H1 (cell line): ENCODE results near the gene CALD1. TPM values are rescaled to one million over a fixed set of nuclear protein-coding genes. Genes with fewer than 3 reads are reported as not detected.

Source experiments
- CTCF ChIA-PET: fragments of 300-600 bp; sonication (Branson Sonifier 250); formaldehyde crosslinking; loops from one replicate; lab custom pipeline; 2021; ENCODE audit not compliant: partially characterized antibody; lab: Charles Lee
- POLR2A ChIA-PET: fragments of 300-600 bp; sonication (Branson Sonifier 250); formaldehyde crosslinking; loops from one replicate; lab custom pipeline; 2021; ENCODE audit warnings: inconsistent platforms; ENCODE audit not compliant: partially characterized antibody; lab: Charles Lee
- DNase-seq, 2 experiments: peaks; one replicate each; pipeline versions ENCODE4 v3.0.0 to v3.0.0-alpha.2; 2010 to 2022; ENCODE audit warnings: low spot score in 2 of 2, low read depth in 1 of 2, mixed read lengths in 1 of 2
- FAIRE-seq: peaks from 2 replicates; lab custom pipeline; 2011; peaks lifted over from hg19 to GRCh38; lab: Jason Lieb, UNC
- H2AFZ ChIP-seq: 2 replicates; pipeline ENCODE4 v1.8.1; 2012; ENCODE audit warnings: low read length, inconsistent platforms
- H2AK5ac ChIP-seq: 2 replicates; pipeline ENCODE4 v1.6.1; 2013; ENCODE audit warnings: low read depth, low read length
- H2BK120ac ChIP-seq: replicated peaks from 2 replicates; pipeline ENCODE3; 2013; ENCODE audit warnings: low read depth, low read length, inconsistent platforms
- H2BK12ac ChIP-seq: 2 replicates; pipeline ENCODE4 v1.6.1; 2013; ENCODE audit warnings: low read depth, low read length
- H2BK15ac ChIP-seq: 2 replicates; pipeline ENCODE4 v1.6.1; 2013; ENCODE audit warnings: low read length
- H2BK20ac ChIP-seq: 2 replicates; pipeline ENCODE4 v1.6.1; 2013; ENCODE audit warnings: low read length
- H2BK5ac ChIP-seq: 2 replicates; pipeline ENCODE4 v1.6.1; 2013; ENCODE audit warnings: low read depth, low read length
- H3K14ac ChIP-seq: 2 replicates; pipeline ENCODE4 v1.6.1; 2013; ENCODE audit warnings: inconsistent platforms; ENCODE audit not compliant: insufficient read length
- H3K18ac ChIP-seq: 2 replicates; pipeline ENCODE4 v1.6.1; 2013; ENCODE audit warnings: low read length; ENCODE audit errors: extremely low read depth
- H3K23ac ChIP-seq: 2 replicates; pipeline ENCODE4 v1.6.1; 2013; ENCODE audit warnings: inconsistent platforms; ENCODE audit not compliant: insufficient read length
- H3K23me2 ChIP-seq: 2 replicates; pipeline ENCODE4 v1.6.1; 2013; ENCODE audit warnings: low read depth, low read length
- H3K27ac ChIP-seq: 2 replicates; pipeline ENCODE4 v1.6.1; 2011; ENCODE audit warnings: low read depth, low read length, inconsistent platforms
- H3K27me3 ChIP-seq, 4 experiments: replicated peaks in 1 of 4; 1 replicate in 1 of 4; 2 replicates in 3 of 4; pipeline versions ENCODE4 v1.6.1 to v1.8.1; 2011 to 2013; ENCODE audit warnings: low read length in 3 of 4, mild to moderate bottlenecking in 3 of 4, inconsistent platforms in 2 of 4, mixed read lengths in 2 of 4, moderate library complexity in 1 of 4; ENCODE audit not compliant: control insufficient read depth in 3 of 4, insufficient read depth in 3 of 4; ENCODE audit errors: extremely low read depth in 1 of 4
- H3K36me3 ChIP-seq, 4 experiments: 2 replicates each; pipeline versions ENCODE4 v1.6.1 to v1.8.1; 2011 to 2013; ENCODE audit warnings: mild to moderate bottlenecking in 4 of 4, low read length in 3 of 4, moderate library complexity in 2 of 4, control low read depth in 1 of 4, inconsistent platforms in 1 of 4; ENCODE audit not compliant: insufficient read depth in 4 of 4, control insufficient read depth in 2 of 4
- H3K4ac ChIP-seq: replicated peaks from 2 replicates; pipeline ENCODE3; 2013; ENCODE audit warnings: low read length, low read depth, mixed read lengths, inconsistent platforms; ENCODE audit not compliant: insufficient read length
- H3K4me1 ChIP-seq, 4 experiments: replicated peaks in 1 of 4; 1 replicate in 1 of 4; 2 replicates in 3 of 4; pipeline versions ENCODE4 v1.6.1 to v1.8.1; 2011 to 2013; ENCODE audit warnings: low read length in 3 of 4, inconsistent platforms in 2 of 4, mixed read lengths in 1 of 4; ENCODE audit not compliant: insufficient read depth in 4 of 4, control insufficient read depth in 3 of 4
- H3K4me2 ChIP-seq, 2 experiments: 2 replicates each; pipeline versions ENCODE4 v1.6.1 to v1.8.1; 2011 to 2013; ENCODE audit warnings: low read depth in 2 of 2, low read length in 2 of 2, control low read depth in 1 of 2, inconsistent platforms in 1 of 2, mild to moderate bottlenecking in 1 of 2; ENCODE audit not compliant: insufficient read depth in 1 of 2
- H3K4me3 ChIP-seq, 4 experiments: fragments of 200-600, 300-600 bp in 1 of 4; sonication (generic), shearing (Covaris generic), sonication (Bioruptor Twin) in 1 of 4; 2 replicates each; pipeline versions ENCODE4 v1.5.1 to v1.8.1; 2011 to 2016; ENCODE audit warnings: low read length in 4 of 4, low read depth in 3 of 4, control low read depth in 2 of 4, inconsistent platforms in 2 of 4, mild to moderate bottlenecking in 2 of 4, mixed read lengths in 1 of 4, moderate library complexity in 1 of 4; ENCODE audit not compliant: insufficient read depth in 2 of 4; ENCODE audit errors: extremely low read depth in 1 of 4
- H3K56ac ChIP-seq: replicated peaks from 2 replicates; pipeline ENCODE3; 2013; ENCODE audit warnings: low read depth, mild to moderate bottlenecking, mixed read lengths, low read length, inconsistent platforms; ENCODE audit not compliant: insufficient read length
- H3K79me1 ChIP-seq: 2 replicates; pipeline ENCODE4 v1.6.1; 2013; ENCODE audit warnings: low read depth, low read length, control low read depth
- H3K79me2 ChIP-seq, 2 experiments: 2 replicates each; pipeline versions ENCODE4 v1.6.1 to v1.8.1; 2012 to 2013; ENCODE audit warnings: low read length in 2 of 2, mild to moderate bottlenecking in 2 of 2, inconsistent platforms in 1 of 2; ENCODE audit not compliant: insufficient read depth in 2 of 2, control insufficient read depth in 1 of 2
- H3K9ac ChIP-seq, 4 experiments: replicated peaks in 1 of 4; 1 replicate in 1 of 4; 2 replicates in 3 of 4; pipeline versions ENCODE4 v1.6.1 to v1.8.1; 2011 to 2013; ENCODE audit warnings: low read depth in 3 of 4, low read length in 3 of 4, control low read depth in 2 of 4, mild to moderate bottlenecking in 2 of 4, moderate library complexity in 2 of 4, inconsistent platforms in 1 of 4; ENCODE audit errors: extremely low read depth in 1 of 4
- H3K9me3 ChIP-seq, 2 experiments: 2 replicates each; pipeline versions ENCODE4 v1.6.1 to v1.8.1; 2012 to 2013; ENCODE audit warnings: mild to moderate bottlenecking in 2 of 2, moderate library complexity in 2 of 2, control low read depth in 1 of 2, inconsistent platforms in 1 of 2, low read depth in 1 of 2, low read length in 1 of 2, mixed read lengths in 1 of 2; ENCODE audit not compliant: insufficient read depth in 2 of 2
- H4K20me1 ChIP-seq, 2 experiments: replicated peaks in 1 of 2; 2 replicates each; pipeline versions ENCODE3 to v1.8.1; 2011 to 2013; ENCODE audit warnings: inconsistent platforms in 2 of 2, low read length in 2 of 2, mild to moderate bottlenecking in 1 of 2; ENCODE audit not compliant: insufficient read depth in 2 of 2, control insufficient read depth in 1 of 2
- H4K5ac ChIP-seq: 2 replicates; pipeline ENCODE4 v1.6.1; 2013; ENCODE audit warnings: low read length, low read depth, mixed read lengths, inconsistent platforms; ENCODE audit not compliant: insufficient read length
- H4K8ac ChIP-seq: 2 replicates; pipeline ENCODE4 v1.8.0; 2013; ENCODE audit warnings: mild to moderate bottlenecking, moderate library complexity, low read length, inconsistent platforms; ENCODE audit not compliant: insufficient read depth; ENCODE audit errors: extremely low read depth
- H4K91ac ChIP-seq: replicated peaks from 2 replicates; pipeline ENCODE3; 2013; ENCODE audit warnings: low read length, mixed read lengths, inconsistent platforms; ENCODE audit not compliant: insufficient read length
- CREB1 ChIP-seq: IDR thresholded peaks from 2 replicates; pipeline ENCODE4 v1.6.1; 2012; ENCODE audit warnings: inconsistent platforms
- EGR1 ChIP-seq: IDR thresholded peaks from 2 replicates; pipeline ENCODE4 v1.6.1; 2011; ENCODE audit warnings: low read depth, low read length, borderline replicate concordance
- KDM1A ChIP-seq: fragments of 200-600, 300-600 bp; sonication (generic); IDR thresholded peaks from 2 replicates; pipeline ENCODE4 v1.7.1; 2016; ENCODE audit warnings: mild to moderate bottlenecking, low read length, borderline replicate concordance
- POU5F1 ChIP-seq: IDR thresholded peaks from 2 replicates; pipeline ENCODE4 v1.6.1; 2011; ENCODE audit warnings: low read depth, mild to moderate bottlenecking, low read length, moderate library complexity
- RBBP5 ChIP-seq: IDR thresholded peaks from 2 replicates; pipeline ENCODE4 v1.7.1; 2012; ENCODE audit warnings: low read depth, mild to moderate bottlenecking, inconsistent platforms, low read length, moderate library complexity, borderline replicate concordance
- SRF ChIP-seq: IDR thresholded peaks from 2 replicates; pipeline ENCODE4 v1.6.1; 2011; ENCODE audit warnings: mild to moderate bottlenecking, low read depth, low read length, moderate library complexity
- TAF1 ChIP-seq: IDR thresholded peaks from 2 replicates; pipeline ENCODE4 v1.6.1; 2011; ENCODE audit warnings: mild to moderate bottlenecking, low read depth, low read length
- TAF7 ChIP-seq: optimal IDR thresholded peaks from 2 replicates; pipeline ENCODE3; 2011; ENCODE audit warnings: low read depth, mild to moderate bottlenecking, inconsistent platforms, low read length, moderate library complexity, borderline replicate concordance
- YY1 ChIP-seq: IDR thresholded peaks from 2 replicates; pipeline ENCODE4 v1.6.1; 2011; ENCODE audit warnings: low read depth, mild to moderate bottlenecking, low read length
- WGBS, 2 experiments: shearing (Covaris generic) in 1 of 2; methylation state at CpG; one replicate each; pipeline versions ENCODE4 v1.1.6 to v1.1.7; 2013 to 2015; ENCODE audit warnings: low lambda C conversion rate in 2 of 2, mixed read lengths in 2 of 2, inconsistent platforms in 1 of 2, low coverage in 1 of 2, missing lambda C conversion rate in 1 of 2; ENCODE audit not compliant: insufficient replicate concordance in 2 of 2, insufficient coverage in 1 of 2, insufficient read length in 1 of 2; ENCODE audit errors: extremely low coverage in 1 of 2, missing lambda C conversion rate in 1 of 2; 5-methylcytosine and 5-hydroxymethylcytosine counted together
- polyA plus RNA-seq, 7 experiments: library from polyadenylated mRNA; depleted of rRNA in 3 of 7; stranded (reverse) in 5 of 7; unstranded in 2 of 7; fragments of >200 nt in 5 of 7; fragments of 200-250 nt in 2 of 7; gene quantifications; 1 replicate in 5 of 7; 2 replicates in 1 of 7; 4 replicates in 1 of 7; pipeline versions ENCODE4 v1.2.1 to v1.2.3, GENCODE V29; 2011 to 2013; ENCODE audit warnings: missing spikeins in 2 of 7, mixed read lengths in 2 of 7
- total RNA-seq: library from RNA; stranded (reverse); fragmentation: NEBNext Ultra II Directional; extraction: Animal tissue kit (Norgen Biotek cat#: 25700); gene quantifications from 2 replicates; pipeline ENCODE4 v1.2.1, GENCODE V29; 2021
- TF ChIP-seq, protein P1 (sequence below): IDR thresholded peaks from 2 replicates; pipeline ENCODE4 v1.6.1; 2012; ENCODE audit warnings: low read length, inconsistent platforms

CALD1 gene
- total and polyA plus RNA-seq, 2 of the 8 experiments (the other 6 are each of a cell fraction or from before 2014, with no cell fraction given), result 34.3 to 177 TPM

GRCh38 chr7:134942690-134943466 lies 163.4 kb downstream of the CALD1 start:
- Histone ChIP-seq H4K91ac (no peak overlapping the region), H2AK5ac (no peak overlapping the region), H3K4me3 (no peak overlapping the region), H3K23me2 (no peaks in the 10 kb centered on the region), H4K8ac (no peak overlapping the region), H3K27me3 (no peaks in the 10 kb centered on the region), H3K9me3 (no peaks in the 10 kb centered on the region), H3K9ac (no peak overlapping the region), H2BK120ac (no peak overlapping the region), H2BK12ac (no peak overlapping the region), H3K4me1 (no peaks in the 10 kb centered on the region), H2BK15ac (no peak overlapping the region), H3K18ac (no peak overlapping the region), H4K20me1 (no peaks in the 10 kb centered on the region), H3K4ac (no peak overlapping the region), H3K79me2 (no peaks in the 10 kb centered on the region), H3K14ac (no peak overlapping the region), H3K36me3 (peaks cover 0 to 6% (median 0%) of the 10 kb centered on the region in 4 experiments; a peak in 3 of 8 replicates), H3K56ac (no peak overlapping the region), H3K27ac (no peak overlapping the region), H3K23ac (no peak overlapping the region), H2BK20ac (no peak overlapping the region), H2BK5ac (no peak overlapping the region), H2AFZ (no peak overlapping the region), H3K4me2 (no peak overlapping the region), H4K5ac (no peak overlapping the region), H3K79me1 (no peaks in the 10 kb centered on the region)
- WGBS, 2 experiments, result 82 to 100% methylated on average over 1 to 9 of the region's 9 CpGs
- POLR2A ChIA-PET, result no interaction called here
- CTCF ChIA-PET, result interaction anchor here (0.6 to 3.3 kb wide), 8 partner anchors 11 to 310 kb away, joined by 3 to 15 read pairs (median 4); no protein-coding TSS in a partner anchor
- no peak for FAIRE-seq
- DNase-seq, result no peak
- TF ChIP-seq YY1 (no peak), TAF1 (no peak), EGR1 (no peak), CREB1 (no peak), TAF7 (no peak), SRF (no peak), POU5F1 (no peak), KDM1A (no peak), RBBP5 (no peak)
- TF ChIP-seq, protein P1, sequence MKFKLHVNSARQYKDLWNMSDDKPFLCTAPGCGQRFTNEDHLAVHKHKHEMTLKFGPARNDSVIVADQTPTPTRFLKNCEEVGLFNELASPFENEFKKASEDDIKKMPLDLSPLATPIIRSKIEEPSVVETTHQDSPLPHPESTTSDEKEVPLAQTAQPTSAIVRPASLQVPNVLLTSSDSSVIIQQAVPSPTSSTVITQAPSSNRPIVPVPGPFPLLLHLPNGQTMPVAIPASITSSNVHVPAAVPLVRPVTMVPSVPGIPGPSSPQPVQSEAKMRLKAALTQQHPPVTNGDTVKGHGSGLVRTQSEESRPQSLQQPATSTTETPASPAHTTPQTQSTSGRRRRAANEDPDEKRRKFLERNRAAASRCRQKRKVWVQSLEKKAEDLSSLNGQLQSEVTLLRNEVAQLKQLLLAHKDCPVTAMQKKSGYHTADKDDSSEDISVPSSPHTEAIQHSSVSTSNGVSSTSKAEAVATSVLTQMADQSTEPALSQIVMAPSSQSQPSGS, result no peak
